IMR-90 (cell line): ENCODE measurements around the gene GPC4. TPM values are rescaled to one million over a fixed set of nuclear protein-coding genes. Genes with fewer than 3 reads are reported as not detected.

Experiments
- ATAC-seq: fragments of 200-7000 bp; cut with Tn5 transposase; 2 replicates; pipeline ENCODE4 v1.9.1; 2020; ENCODE audit warnings: low read depth, mild to moderate bottlenecking, moderate library complexity
- BruUV-seq: library from RNA; stranded (reverse); fragments of 400-500 nt; replicated peaks from 2 replicates; lab custom pipeline; 2021; lab: Mats Ljungman, UMichigan
- CTCF ChIA-PET: fragments of 300-600 bp; formaldehyde crosslinking; extraction: SDS; loops from one replicate; lab custom pipeline; 2021; ENCODE audit warnings: antibody characterized with exemption; lab: Yijun Ruan, JAX
- POLR2A ChIA-PET: fragments of 300-600 bp; sonication (Branson Sonifier 250); formaldehyde crosslinking; loops from one replicate; lab custom pipeline; 2022; ENCODE audit warnings: antibody characterized with exemption; ENCODE audit not compliant: unreplicated experiment; lab: Charles Lee
- DNase-seq: peaks from one replicate; pipeline ENCODE4 v3.0.0; 2013
- H2AFZ ChIP-seq: replicated peaks from 2 replicates; pipeline ENCODE3; 2013; ENCODE audit warnings: low read length, mild to moderate bottlenecking; ENCODE audit not compliant: poor library complexity
- H2AK5ac ChIP-seq: 2 replicates; pipeline ENCODE4 v1.6.1; 2013; ENCODE audit warnings: low read depth, low read length, inconsistent platforms
- H2AK9ac ChIP-seq: replicated peaks from 2 replicates; pipeline ENCODE3; 2013; ENCODE audit warnings: mild to moderate bottlenecking, low read depth, low read length, moderate library complexity; ENCODE audit not compliant: poor library complexity
- H2BK120ac ChIP-seq: 2 replicates; pipeline ENCODE4 v1.6.1; 2013; ENCODE audit warnings: low read depth, low read length, inconsistent platforms
- H2BK15ac ChIP-seq: 3 replicates; pipeline ENCODE4 v1.6.1; 2013; ENCODE audit warnings: low read depth, low read length, inconsistent platforms
- H2BK20ac ChIP-seq: 2 replicates; pipeline ENCODE4 v1.6.1; 2013; ENCODE audit warnings: low read depth, mild to moderate bottlenecking, inconsistent platforms, low read length, moderate library complexity
- H2BK5ac ChIP-seq: 2 replicates; pipeline ENCODE4 v1.6.1; 2013; ENCODE audit warnings: mild to moderate bottlenecking, low read depth, low read length, inconsistent platforms; ENCODE audit not compliant: poor library complexity, severe bottlenecking
- H3K14ac ChIP-seq: replicated peaks from 2 replicates; pipeline ENCODE4 v1.6.1; 2013; ENCODE audit warnings: low read depth, low read length, inconsistent platforms
- H3K18ac ChIP-seq: 2 replicates; pipeline ENCODE4 v1.6.1; 2013; ENCODE audit warnings: low read depth, low read length, control low read depth
- H3K23ac ChIP-seq: 2 replicates; pipeline ENCODE4 v1.6.1; 2013; ENCODE audit warnings: low read depth, low read length, inconsistent platforms
- H3K27ac ChIP-seq: 2 replicates; pipeline ENCODE4 v1.5.1; 2013; ENCODE audit warnings: mild to moderate bottlenecking, control low read depth, low read length; ENCODE audit not compliant: insufficient read depth
- H3K27me3 ChIP-seq: 2 replicates; pipeline ENCODE4 v1.6.1; 2013; ENCODE audit warnings: low read length; ENCODE audit not compliant: control insufficient read depth, insufficient read depth
- H3K36me3 ChIP-seq: 2 replicates; pipeline ENCODE4 v1.6.1; 2013; ENCODE audit warnings: low read length, mixed read lengths; ENCODE audit not compliant: control insufficient read depth, insufficient read depth
- H3K4ac ChIP-seq: 2 replicates; pipeline ENCODE4 v1.6.1; 2013; ENCODE audit warnings: low read depth, low read length, inconsistent platforms
- H3K4me1 ChIP-seq: 2 replicates; pipeline ENCODE4 v1.6.1; 2013; ENCODE audit warnings: low read length, mixed read lengths; ENCODE audit not compliant: control insufficient read depth, insufficient read depth
- H3K4me2 ChIP-seq: 2 replicates; pipeline ENCODE4 v1.6.1; 2013; ENCODE audit warnings: low read depth, mild to moderate bottlenecking, control low read depth, low read length, moderate library complexity
- H3K4me3 ChIP-seq: 2 replicates; pipeline ENCODE4 v1.5.1; 2013; ENCODE audit warnings: low read depth, mild to moderate bottlenecking, control low read depth, low read length, moderate library complexity; ENCODE audit not compliant: insufficient read depth
- H3K56ac ChIP-seq: 2 replicates; pipeline ENCODE4 v1.6.1; 2013; ENCODE audit warnings: low read length, inconsistent platforms; ENCODE audit not compliant: insufficient read depth; ENCODE audit errors: extremely low read depth
- H3K79me1 ChIP-seq, 2 experiments: 2 replicates each; pipeline ENCODE4 v1.6.1; 2013; ENCODE audit warnings: low read length in 2 of 2, inconsistent platforms in 1 of 2, low read depth in 1 of 2
- H3K9ac ChIP-seq: 2 replicates; pipeline ENCODE4 v1.6.1; 2013; ENCODE audit warnings: low read depth, low read length, control low read depth
- H3K9me1 ChIP-seq: 2 replicates; pipeline ENCODE4 v1.6.1; 2013; ENCODE audit warnings: low read length, inconsistent platforms; ENCODE audit not compliant: insufficient read depth
- H3K9me3 ChIP-seq: 2 replicates; pipeline ENCODE4 v1.6.1; 2013; ENCODE audit warnings: low read length; ENCODE audit not compliant: control insufficient read depth, insufficient read depth
- H4K20me1 ChIP-seq: 2 replicates; pipeline ENCODE4 v1.6.1; 2013; ENCODE audit warnings: low read length, inconsistent platforms; ENCODE audit not compliant: insufficient read depth
- H4K5ac ChIP-seq: 2 replicates; pipeline ENCODE4 v1.6.1; 2013; ENCODE audit warnings: mild to moderate bottlenecking, low read depth, low read length, control low read depth
- H4K8ac ChIP-seq, 2 experiments: 2 replicates each; pipeline ENCODE4 v1.6.1; 2013; ENCODE audit warnings: low read depth in 2 of 2, low read length in 2 of 2, control low read depth in 1 of 2, inconsistent platforms in 1 of 2
- H4K91ac ChIP-seq: 2 replicates; pipeline ENCODE4 v1.6.1; 2013; ENCODE audit warnings: low read depth, low read length, inconsistent platforms; ENCODE audit not compliant: insufficient read depth
- BHLHE40 ChIP-seq: fragments of 150-350 bp; IDR thresholded peaks from 2 replicates; pipeline ENCODE4 v1.6.1; 2016; ENCODE audit warnings: mild to moderate bottlenecking, low read depth, low read length
- CEBPB ChIP-seq: IDR thresholded peaks from 2 replicates; pipeline ENCODE4 v1.6.1; 2012; ENCODE audit warnings: low read depth, low read length, improper control_type of control experiment
- CHD1 ChIP-seq: IDR thresholded peaks from 2 replicates; pipeline ENCODE4 v1.6.1; 2012; ENCODE audit warnings: low read depth, low read length, improper control_type of control experiment
- CTCF ChIP-seq: conservative IDR thresholded peaks from 2 replicates; pipeline ENCODE4 v1.5.1; 2012; ENCODE audit warnings: mild to moderate bottlenecking, low read depth, low read length, improper control_type of control experiment
- ELK1 ChIP-seq: fragments of 150-350 bp; IDR thresholded peaks from 2 replicates; pipeline ENCODE4 v1.6.1; 2016; ENCODE audit warnings: low read depth, mild to moderate bottlenecking, low read length, moderate library complexity, borderline replicate concordance
- FOS ChIP-seq: fragments of 150-350 bp; IDR thresholded peaks from 2 replicates; pipeline ENCODE4 v1.6.1; 2016; ENCODE audit warnings: low read depth, low read length
- MAFK ChIP-seq: IDR thresholded peaks from 2 replicates; pipeline ENCODE4 v1.6.1; 2012; ENCODE audit warnings: low read depth, low read length, improper control_type of control experiment
- MXI1 ChIP-seq: IDR thresholded peaks from 2 replicates; pipeline ENCODE4 v1.6.1; 2012; ENCODE audit warnings: low read depth, mild to moderate bottlenecking, low read length, moderate library complexity, borderline replicate concordance
- NFE2L2 ChIP-seq: fragments of 150-350 bp; IDR thresholded peaks from 2 replicates; pipeline ENCODE4 v1.6.1; 2016; ENCODE audit warnings: low read depth, mild to moderate bottlenecking, low read length
- POLR2A ChIP-seq: IDR thresholded peaks from 2 replicates; pipeline ENCODE4 v1.6.1; 2012; ENCODE audit warnings: mild to moderate bottlenecking, low read depth, low read length
- RAD21 ChIP-seq: IDR thresholded peaks from 2 replicates; pipeline ENCODE4 v1.6.1; 2012; ENCODE audit warnings: low read length, improper control_type of control experiment
- RCOR1 ChIP-seq: IDR thresholded peaks from 2 replicates; pipeline ENCODE4 v1.6.1; 2012; ENCODE audit warnings: mild to moderate bottlenecking, low read length, improper control_type of control experiment; ENCODE audit not compliant: insufficient replicate concordance
- RFX5 ChIP-seq: IDR thresholded peaks from 2 replicates; pipeline ENCODE4 v1.8.0; 2012; ENCODE audit warnings: low read depth, mild to moderate bottlenecking, low read length, moderate library complexity
- USF2 ChIP-seq: fragments of 150-350 bp; IDR thresholded peaks from 2 replicates; pipeline ENCODE4 v1.6.1; 2017; ENCODE audit warnings: mild to moderate bottlenecking, antibody characterized with exemption, low read length, low read depth
- WGBS, 2 experiments: methylation state at CpG; one replicate each; pipeline versions ENCODE4 v1.1.5 to v1.1.7; 2013; ENCODE audit warnings: missing lambda C conversion rate in 2 of 2; ENCODE audit not compliant: insufficient read length in 1 of 2; ENCODE audit errors: extremely low coverage in 2 of 2; 5-methylcytosine and 5-hydroxymethylcytosine counted together
- dilution Hi-C: fragments of 300-500 bp; cut with HindIII; formaldehyde crosslinking; loops from one replicate; pipeline ENCODE4 v1.14.3; 2018; ENCODE audit warnings: low sequenced_read_pairs; ENCODE audit not compliant: unreplicated experiment
- in situ Hi-C: fragments of 300-500 bp; cut with MboI; formaldehyde crosslinking; loops from 3 replicates; pipeline ENCODE4 v1.14.3; 2019; ENCODE audit warnings: low sequenced_read_pairs, inconsistent platforms, mixed read lengths
- intact Hi-C: fragments of 100-400 bp; cut with micrococcal nuclease; formaldehyde crosslinking; loops from 2 replicates; pipeline ENCODE4 v1.10.0; 2022
- polyA plus RNA-seq, 3 experiments: library from polyadenylated mRNA; depleted of rRNA; stranded (reverse); fragments of >200 nt; gene quantifications; 2 replicates each; pipeline ENCODE4 v1.2.3, GENCODE V29; 2012; ENCODE audit warnings: low replicate concordance in 1 of 3
- total RNA-seq: library from RNA; depleted of rRNA; stranded (reverse); fragments of >200 nt; gene quantifications from 2 replicates; pipeline ENCODE4 v1.2.3, GENCODE V29; 2012

GPC4 gene
- total and polyA plus RNA-seq, 2 of the 4 experiments (the other 2 are of a cell fraction) = 0.54 to 1.6 TPM

GRCh38 chrX:133373386-133374079 is 41.8 kb downstream of the GPC4 start:
- Histone ChIP-seq H4K5ac (no peak overlapping the region), H2AFZ (no peak overlapping the region), H4K20me1 (no peaks in the 10 kb centered on the region), H2BK5ac (no peak overlapping the region), H3K4me2 (no peak overlapping the region), H3K9ac (no peak overlapping the region), H2AK5ac (no peak overlapping the region), H3K4me1 (no peaks in the 10 kb centered on the region), H2AK9ac (no peak overlapping the region), H4K91ac (no peak overlapping the region), H3K4ac (no peak overlapping the region), H3K79me1 (no peaks in the 10 kb centered on the region), H3K23ac (no peak overlapping the region), H3K9me1 (no peaks in the 10 kb centered on the region), H3K36me3 (no peaks in the 10 kb centered on the region), H3K4me3 (no peak overlapping the region), H3K9me3 (no peaks in the 10 kb centered on the region), H2BK20ac (no peak overlapping the region), H3K27ac (no peak overlapping the region), H3K18ac (no peak overlapping the region), H3K14ac (no peak overlapping the region), H2BK120ac (no peak overlapping the region), H3K56ac (no peak overlapping the region), H2BK15ac (no peak overlapping the region), H3K27me3 (no peaks in the 10 kb centered on the region; the same call in 1 of the 2 replicates), H4K8ac (no peak overlapping the region)
- WGBS, 2 experiments = no CpG with 5 or more reads among the region's 2 CpGs
- CTCF ChIA-PET = no interaction called here
- TF ChIP-seq CEBPB (no peak), NFE2L2 (no peak), RAD21 (no peak), MXI1 (no peak), ELK1 (no peak), RFX5 (no peak), BHLHE40 (no peak), MAFK (no peak), CTCF (no peak), CHD1 (no peak), RCOR1 (no peak), FOS (no peak), POLR2A (no peak), USF2 (no peak)
- DNase-seq (no peak), ATAC-seq (no peak)
- no TSS peak for BruUV-seq
- intact Hi-C loops (no loop called here), dilution Hi-C loops (no loop called here), in situ Hi-C loops (no loop called here)
- POLR2A ChIA-PET = no interaction called here
